Measurements from ENCODE around the gene ZNHIT6.

- TF ChIP-seq CTCF (conservative IDR thresholded peaks at IDR 0.05 in 1 of 2, IDR thresholded peaks at IDR 0.05 in 1 of 2; ENCODE audit: extremely low read depth in 1 of 2, insufficient read depth in 1 of 2, low read depth in 1 of 2, low read length in 2 of 2) (no peak), EZH2 (IDR thresholded peaks at IDR 0.05; ENCODE audit: borderline replicate concordance, low read length) (no peak)
These were observed 30.6 kb downstream of the ZNHIT6 start for GRCh38 chr1:85677656-85678055.
